SK-N-DZ (cell line): Measurements from ENCODE around the gene CEP112.

ENCODE experiments used
- DNase-seq: peaks from one replicate; pipeline ENCODE4 v3.0.0-alpha.2; 2015; ENCODE audit warnings: low spot score

Gene CEP112

GRCh38 chr17:65893692-65894279, 298.1 kb downstream of the CEP112 start:
- no peak for DNase-seq

GRCh38 chr17:65892912-65893377, 299.0 kb downstream of the CEP112 start:
- peak; percentile 22 for DNase-seq

- DNase-seq = no peak
Measured at GRCh38 chr17:65891231-65891735, 300.6 kb downstream of the CEP112 start.

- DNase-seq = no peak
Measured at GRCh38 chr17:65888649-65889048, 303.3 kb downstream of the CEP112 start.

GRCh38 chr17:65886315-65887245, 305.4 kb downstream of the CEP112 start:
- no peak for DNase-seq

GRCh38 chr17:65885541-65886312, 306.2 kb downstream of the CEP112 start:
- no peak for DNase-seq

- no peak for DNase-seq
Measured at GRCh38 chr17:65876985-65877384, 314.9 kb downstream of the CEP112 start.

GRCh38 chr17:65868881-65869280, 323.1 kb downstream of the CEP112 start:
- DNase-seq = no peak

GRCh38 chr17:65867014-65867413, 324.9 kb downstream of the CEP112 start:
- no peak for DNase-seq

GRCh38 chr17:65865715-65866425, 326.1 kb downstream of the CEP112 start:
- no peak for DNase-seq

- DNase-seq = no peak
Measured at GRCh38 chr17:65864394-65864793, 327.5 kb downstream of the CEP112 start.

GRCh38 chr17:65857718-65858117, 334.2 kb downstream of the CEP112 start:
- no peak for DNase-seq

GRCh38 chr17:65856865-65857264, 335.1 kb downstream of the CEP112 start:
- no peak for DNase-seq

GRCh38 chr17:65855675-65856074, 336.3 kb downstream of the CEP112 start:
- DNase-seq = no peak

- DNase-seq = no peak
Measured at GRCh38 chr17:65855245-65855644, 336.7 kb downstream of the CEP112 start.

- DNase-seq = no peak
Measured at GRCh38 chr17:65853816-65854215, 338.1 kb downstream of the CEP112 start.

GRCh38 chr17:65852911-65853310, 339.0 kb downstream of the CEP112 start:
- no peak for DNase-seq

GRCh38 chr17:65851965-65852736, 339.8 kb downstream of the CEP112 start:
- no peak for DNase-seq

- DNase-seq = no peak
Measured at GRCh38 chr17:65850486-65850885, 341.4 kb downstream of the CEP112 start.

GRCh38 chr17:65848751-65849150, 343.2 kb downstream of the CEP112 start:
- DNase-seq = no peak
